Activated T-cell treated with anti-CD3 and anti-CD28 coated beads for 24 hours (primary cell): ENCODE data around the gene IGFBP7.

ENCODE experiments used
- DNase-seq: peaks from one replicate; pipeline ENCODE4 v3.0.0-alpha.2; 2020; ENCODE audit warnings: low read depth

IGFBP7 gene

GRCh38 chr4:57040510-57040909 lies 69.7 kb downstream of the IGFBP7 start:
- DNase-seq: no peak

- DNase-seq: no peak
Observed at GRCh38 chr4:57039345-57039744, 70.8 kb downstream of the IGFBP7 start.

GRCh38 chr4:57037982-57038604 lies 72.1 kb downstream of the IGFBP7 start:
- no peak for DNase-seq

- DNase-seq: no peak
Observed at GRCh38 chr4:57034520-57034919, 75.7 kb downstream of the IGFBP7 start.

- no peak for DNase-seq
Observed at GRCh38 chr4:57023104-57023503, 87.1 kb downstream of the IGFBP7 start.

- no peak for DNase-seq
Observed at GRCh38 chr4:57020467-57021101, 89.6 kb downstream of the IGFBP7 start.

- DNase-seq: no peak
Observed at GRCh38 chr4:57018980-57019379, 91.2 kb downstream of the IGFBP7 start.

- no peak for DNase-seq
Observed at GRCh38 chr4:57013543-57014120, 96.6 kb downstream of the IGFBP7 start.

- no peak for DNase-seq
Observed at GRCh38 chr4:56999751-57000150, 110.4 kb downstream of the IGFBP7 start.

GRCh38 chr4:56995525-56995924 lies 114.7 kb downstream of the IGFBP7 start:
- no peak for DNase-seq

GRCh38 chr4:56990109-56990905 lies 119.9 kb downstream of the IGFBP7 start:
- DNase-seq: no peak

- DNase-seq: no peak
Observed at GRCh38 chr4:56986952-56987351, 123.2 kb downstream of the IGFBP7 start.

- no peak for DNase-seq
Observed at GRCh38 chr4:56986192-56986591, 124.0 kb downstream of the IGFBP7 start.

GRCh38 chr4:56981795-56982201 lies 128.4 kb downstream of the IGFBP7 start:
- DNase-seq: no peak
